NCI-H526 treated with DMSO at 0.1 percent for 48 hours (cell line): ENCODE results near the gene CYP2B6.
"Not testable (repeated sequence)": the region's sequence is repeated elsewhere in the genome, so short reads cannot be mapped to it uniquely, and the experiment has no call there.

ENCODE experiments used
- DNase-seq: peaks from one replicate; lab custom pipeline; 2025; lab: John Stamatoyannopoulos, UW

Gene CYP2B6

GRCh38 chr19:41031916-41032315, 40.8 kb downstream of the CYP2B6 start:
- DNase-seq = no peak

- DNase-seq = not testable (repeated sequence)
Observed at GRCh38 chr19:41033324-41033723, 42.2 kb downstream of the CYP2B6 start.

GRCh38 chr19:41039806-41040205, 48.7 kb downstream of the CYP2B6 start:
- no peak for DNase-seq

- DNase-seq = not testable (repeated sequence)
Observed at GRCh38 chr19:41045095-41045494, 54.0 kb downstream of the CYP2B6 start.

- DNase-seq = no peak
Observed at GRCh38 chr19:41050426-41050825, 59.3 kb downstream of the CYP2B6 start.

- not testable (repeated sequence) for DNase-seq
Observed at GRCh38 chr19:41052162-41052561, 61.1 kb downstream of the CYP2B6 start.

- DNase-seq = not testable (repeated sequence)
Observed at GRCh38 chr19:41053331-41053730, 62.2 kb downstream of the CYP2B6 start.

GRCh38 chr19:41064974-41065569, 74.0 kb downstream of the CYP2B6 start:
- DNase-seq = no peak
